CMK (cell line): ENCODE measurements around the gene MYOCD.

Source experiments
- DNase-seq: peaks from one replicate; pipeline ENCODE4 v3.0.0-alpha.2; 2010; ENCODE audit warnings: low read depth

Gene MYOCD

DNA sequence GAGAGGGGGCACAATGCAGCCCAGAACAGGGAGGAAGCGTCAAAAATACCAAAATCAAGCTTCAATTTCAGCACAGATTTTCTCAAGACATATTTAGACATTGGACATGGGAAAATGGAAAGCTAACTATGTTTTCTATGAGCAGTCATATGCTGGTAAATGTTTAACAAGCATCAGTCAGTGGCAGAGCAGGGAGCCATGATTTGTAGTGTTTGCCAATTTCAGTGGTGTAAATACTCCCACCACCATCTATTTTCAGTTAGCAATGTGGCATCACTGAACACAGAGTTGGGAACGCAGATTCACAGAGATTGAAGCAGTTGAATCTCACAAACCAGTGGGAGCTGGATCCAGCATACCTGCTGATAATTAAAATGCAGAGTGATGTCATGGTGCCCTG, 24.6 kb upstream of the MYOCD start:
- no peak for DNase-seq

DNA sequence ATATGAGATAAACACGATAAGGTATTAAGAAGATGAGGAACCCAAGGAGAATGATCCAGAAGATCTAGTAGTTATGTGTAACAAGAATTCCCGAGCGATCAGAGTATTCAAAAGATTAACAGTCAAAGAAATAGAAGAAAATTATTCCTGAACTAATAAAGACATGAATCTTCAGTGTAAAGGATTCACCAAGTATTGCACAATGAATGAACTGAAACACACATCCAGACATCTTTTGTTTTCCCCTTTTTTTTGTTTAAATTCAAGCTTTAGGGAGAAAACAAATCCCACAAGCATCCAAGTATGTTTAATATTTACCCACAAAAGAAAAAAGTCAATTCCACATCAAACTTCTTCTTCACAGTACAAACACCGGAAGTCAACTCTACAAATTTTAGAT, 23.7 kb upstream of the MYOCD start:
- DNase-seq, result no peak

DNA sequence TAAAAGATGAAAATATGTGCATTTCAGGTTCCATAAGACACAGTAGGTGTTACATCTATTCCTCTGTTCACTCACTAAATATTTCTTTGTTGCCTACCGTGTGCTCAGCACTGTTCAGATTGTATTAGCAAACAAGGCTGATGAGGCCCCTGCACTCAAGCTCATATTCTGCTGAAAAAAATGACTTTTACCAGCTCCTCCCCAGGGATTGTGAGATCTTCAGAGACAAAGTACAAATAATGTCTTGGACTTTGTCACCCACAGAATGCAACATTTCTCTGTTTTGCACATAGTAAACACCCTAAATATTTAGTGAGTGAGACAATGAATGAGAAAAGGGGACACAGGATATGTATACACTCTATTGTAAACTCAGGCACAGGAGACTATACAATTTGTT, 21.9 kb upstream of the MYOCD start:
- no peak for DNase-seq

DNA sequence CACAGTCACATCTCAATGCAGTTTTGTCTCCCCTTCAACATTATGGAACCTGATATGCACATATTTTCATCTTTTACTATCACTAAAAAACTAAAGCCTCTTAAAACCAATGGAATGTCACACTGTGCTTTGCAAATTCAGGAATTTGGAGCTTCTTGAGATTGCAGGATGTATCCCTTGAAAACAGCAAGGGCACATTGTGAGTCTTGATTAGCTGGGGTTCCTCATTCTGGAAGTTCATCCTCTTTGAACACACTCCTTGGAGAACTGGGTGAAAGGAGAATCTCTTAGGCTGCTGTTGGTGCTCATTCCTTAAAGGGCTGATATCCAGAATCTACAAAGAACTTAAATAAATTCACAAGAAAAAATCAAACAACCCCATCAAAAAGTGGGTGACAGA, 21.1 kb upstream of the MYOCD start:
- no peak for DNase-seq

DNA sequence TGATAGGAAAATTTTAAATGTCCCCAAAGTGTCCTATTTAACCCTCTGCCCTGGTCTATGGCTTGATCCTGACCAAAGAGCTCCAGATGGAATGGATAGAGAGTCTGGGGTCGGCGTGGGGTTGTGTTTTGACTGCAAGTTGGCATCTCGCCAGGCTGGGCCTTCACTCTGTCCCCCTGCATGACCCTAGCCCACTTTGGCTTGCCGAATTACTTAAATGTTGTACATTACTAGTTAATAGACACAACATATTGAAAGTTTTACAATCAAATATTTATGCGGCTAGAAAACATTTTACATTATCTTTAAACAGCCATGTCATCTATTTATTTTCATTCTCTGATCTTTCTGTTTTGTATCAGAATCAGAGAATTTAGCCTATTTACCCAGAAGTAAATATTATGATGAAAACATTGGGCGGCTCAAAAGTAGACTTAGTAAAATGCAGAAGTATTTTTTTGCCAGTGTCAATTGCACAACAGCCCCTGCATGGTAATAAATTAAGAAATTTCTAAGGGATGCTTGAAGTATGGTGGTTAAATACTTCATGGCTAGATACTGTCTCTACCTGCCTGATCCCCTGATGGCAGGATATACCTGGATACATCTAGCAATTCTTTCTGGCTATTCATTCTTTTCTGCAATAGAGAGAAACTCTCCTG, 18.8 kb upstream of the MYOCD start:
- DNase-seq, result no peak

DNA sequence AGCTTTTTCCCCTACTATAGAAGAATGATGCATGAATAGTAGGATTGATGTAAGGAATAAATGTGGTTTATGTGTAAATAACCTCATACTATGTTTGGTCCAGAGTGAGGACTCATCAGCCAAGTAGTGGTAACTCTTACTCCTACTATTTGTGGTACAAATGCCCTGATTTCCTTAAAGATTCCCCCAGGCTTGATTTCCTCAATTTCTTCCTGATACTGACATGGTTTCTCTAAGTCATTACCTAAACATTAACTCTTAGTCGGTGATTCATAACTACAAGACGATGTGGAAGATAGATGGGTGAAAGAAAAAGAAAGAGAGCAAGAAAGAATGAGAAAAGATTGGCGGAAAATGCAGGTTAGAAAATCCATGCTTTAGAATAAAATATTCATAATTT, 17.2 kb upstream of the MYOCD start:
- DNase-seq, result no peak

DNA sequence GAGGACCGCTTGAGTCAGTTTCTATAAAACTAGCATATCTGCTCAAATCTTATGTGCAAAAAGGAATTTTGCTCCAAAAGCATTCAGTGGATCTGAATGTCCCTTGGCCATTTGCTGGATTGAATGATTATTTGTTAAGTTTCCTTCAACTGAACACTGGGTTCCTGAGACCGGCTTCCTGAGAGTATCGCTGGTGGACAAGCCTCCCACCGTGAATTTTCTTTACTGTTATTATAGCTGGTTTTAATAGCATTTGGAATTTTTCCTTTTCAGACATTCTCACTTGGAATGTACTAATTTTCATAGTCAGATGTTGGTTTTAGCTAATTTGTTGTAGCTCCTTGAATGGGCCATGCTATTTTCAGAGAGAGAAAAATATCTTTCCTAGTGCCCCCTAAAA, 9.8 kb upstream of the MYOCD start:
- no peak for DNase-seq

DNA sequence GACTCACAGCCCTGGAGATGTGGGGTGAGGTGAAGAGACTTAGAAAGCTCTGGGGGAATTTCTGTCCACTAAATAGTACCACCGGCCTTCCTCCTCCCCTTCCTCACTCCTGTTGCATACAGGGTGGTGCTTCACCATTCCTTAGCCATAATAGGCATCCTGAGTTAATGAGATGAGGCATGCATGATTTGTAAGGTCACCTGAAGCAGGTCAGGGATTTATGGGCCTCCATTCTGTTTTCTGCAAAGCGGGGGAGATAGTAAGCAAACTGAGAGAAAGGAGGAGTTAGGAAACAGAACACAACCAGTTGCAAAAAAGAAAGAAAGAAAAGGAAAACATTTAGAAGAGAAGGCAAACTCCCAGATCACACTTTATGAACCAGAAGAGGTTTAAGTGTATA, 9.3 kb upstream of the MYOCD start:
- no peak for DNase-seq

DNA sequence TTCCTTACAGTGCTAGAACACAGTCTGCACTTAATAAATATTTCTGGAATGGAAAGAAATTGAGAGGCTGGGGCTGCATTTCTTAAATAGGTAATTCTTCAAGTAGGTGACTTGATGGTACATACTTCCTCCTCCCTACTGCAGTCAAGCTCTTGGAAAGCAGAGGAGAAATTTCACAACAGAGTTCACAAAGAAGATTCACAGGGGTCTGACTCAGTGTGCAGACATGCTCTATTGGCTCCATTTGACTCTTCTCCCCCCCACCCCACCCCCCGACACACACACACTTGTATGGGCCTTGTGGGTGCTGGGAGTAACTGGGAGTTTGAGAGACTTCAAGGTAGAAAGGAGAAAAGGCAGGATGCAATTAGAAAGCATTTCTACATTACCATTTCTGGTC, 6.2 kb upstream of the MYOCD start:
- DNase-seq, result no peak

DNA sequence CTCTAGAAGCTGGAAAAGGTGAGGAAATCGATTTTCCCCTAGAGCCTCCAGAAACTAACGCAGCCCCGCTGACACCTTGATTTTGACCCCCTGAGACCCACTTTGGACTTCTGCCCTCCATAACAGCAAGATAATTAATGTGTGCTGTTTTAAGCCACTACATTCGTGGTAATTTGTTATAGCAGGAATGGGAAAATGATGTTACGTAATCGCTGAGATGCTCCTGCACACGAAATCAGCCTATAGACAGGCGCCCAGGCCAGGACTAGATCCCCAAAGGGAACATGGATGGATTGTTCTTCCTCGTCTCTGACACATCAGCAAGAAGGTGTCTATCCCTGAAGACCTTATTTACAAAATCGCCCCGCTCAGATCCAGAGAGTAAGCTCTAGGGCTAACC, 1.4 kb upstream of the MYOCD start:
- no peak for DNase-seq

DNA sequence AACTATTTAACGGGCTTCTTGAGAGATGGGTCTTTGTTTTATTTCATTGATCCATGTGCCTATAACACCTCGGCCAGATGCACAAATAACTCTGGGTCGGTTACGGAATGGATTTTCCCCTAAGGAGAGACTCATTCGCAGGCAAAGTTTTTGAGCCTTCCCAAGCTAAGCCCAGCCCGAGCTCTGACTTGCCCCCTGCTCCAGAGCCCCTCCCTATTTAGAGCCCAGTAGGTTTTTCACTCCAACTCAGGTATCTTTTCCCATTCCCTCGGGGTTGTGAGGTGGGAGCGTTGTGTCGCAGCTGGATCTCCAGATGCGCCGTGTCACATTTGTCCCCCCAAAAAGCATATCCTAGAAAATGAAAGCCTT, 812 bp upstream of the MYOCD start:
- DNase-seq, result no peak

DNA sequence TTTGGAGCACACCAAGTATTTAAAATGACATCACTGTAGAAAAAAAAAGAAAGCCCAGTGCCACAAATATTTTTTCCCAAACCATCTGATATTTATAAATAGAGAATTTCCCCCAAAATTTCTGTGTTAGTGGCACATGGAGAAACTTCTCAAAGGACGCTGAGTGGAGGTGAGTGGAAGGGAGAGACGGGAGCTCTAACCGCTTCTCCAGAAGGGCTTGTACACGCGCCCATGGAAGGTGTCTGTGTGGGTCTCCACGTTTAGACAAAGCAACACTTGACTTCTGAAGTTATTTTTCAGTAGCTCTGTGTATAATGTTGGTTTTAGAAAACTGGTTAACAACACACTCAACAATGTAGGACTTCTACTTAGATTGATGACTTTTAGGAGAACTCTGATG, 1.0 kb downstream of the MYOCD start:
- DNase-seq, result no peak

DNA sequence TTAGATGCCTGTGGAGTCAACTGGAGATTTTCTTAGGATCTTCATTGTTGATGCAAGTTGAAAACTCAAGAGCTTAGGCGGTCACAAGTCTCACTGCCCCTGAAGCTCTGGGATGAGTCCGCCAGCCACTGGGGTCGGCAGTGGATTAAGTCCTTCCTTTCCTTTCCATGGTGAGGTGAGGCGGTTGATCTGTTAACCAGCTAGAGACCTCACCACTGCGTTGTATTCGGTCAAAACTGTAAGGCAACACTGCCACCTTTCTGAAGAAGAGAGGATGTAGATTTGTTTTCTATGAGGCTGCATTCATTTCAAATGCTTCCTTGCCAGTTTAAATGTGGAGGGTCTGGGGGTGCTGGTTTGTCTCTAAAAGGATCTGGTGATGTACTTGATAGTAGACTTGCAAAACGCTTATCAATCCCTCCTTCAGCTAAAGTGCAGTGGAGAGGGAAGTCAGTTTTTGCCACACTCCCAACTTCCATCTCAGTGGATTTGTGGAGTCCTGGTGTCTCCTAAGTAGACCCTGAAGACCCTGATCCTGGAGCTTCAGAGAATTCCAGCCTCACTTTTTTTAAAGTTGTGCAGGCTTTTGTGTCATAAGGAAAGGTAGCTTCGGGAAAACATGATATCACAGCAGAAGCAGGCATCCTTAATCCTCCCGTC, 1.7 kb downstream of the MYOCD start:
- no peak for DNase-seq

DNA sequence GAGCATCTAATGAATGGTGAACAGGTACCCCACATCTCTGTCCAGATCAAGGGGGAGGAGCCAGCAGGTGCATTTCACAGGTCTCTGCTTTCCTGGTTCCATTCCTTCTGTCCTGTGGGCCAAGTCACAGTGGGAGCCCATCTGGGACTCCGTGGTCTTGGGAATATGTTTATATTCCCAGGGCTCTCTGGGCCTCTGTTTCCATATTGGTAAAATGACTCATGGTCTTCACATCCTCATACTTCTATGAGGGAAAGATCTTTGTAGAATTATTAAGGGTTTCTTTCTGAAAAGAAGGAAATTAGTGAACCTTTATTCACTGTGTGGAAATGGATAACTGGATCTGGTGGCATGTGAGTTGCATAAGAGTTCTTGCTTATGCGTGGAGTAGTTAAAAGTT, 6.2 kb downstream of the MYOCD start:
- no peak for DNase-seq

DNA sequence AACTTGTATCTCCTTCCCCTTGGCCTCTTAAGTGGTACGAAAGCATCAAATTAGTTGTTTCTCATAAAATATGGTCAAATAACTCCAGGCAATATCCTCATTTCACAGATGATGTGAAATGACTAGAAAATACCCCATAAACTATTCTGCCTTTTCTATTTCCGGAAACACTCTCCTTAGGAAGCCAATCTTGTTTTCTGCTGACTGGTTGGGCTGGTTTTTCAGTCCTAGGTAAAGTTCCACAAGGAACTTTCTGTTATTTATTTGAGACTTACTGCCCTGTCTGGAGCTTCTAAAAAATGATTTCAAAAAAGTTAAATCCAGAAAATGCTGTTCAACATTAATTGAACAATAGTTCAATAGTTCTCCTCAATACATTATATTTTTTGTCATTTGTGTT, 7.3 kb downstream of the MYOCD start:
- no peak for DNase-seq

DNA sequence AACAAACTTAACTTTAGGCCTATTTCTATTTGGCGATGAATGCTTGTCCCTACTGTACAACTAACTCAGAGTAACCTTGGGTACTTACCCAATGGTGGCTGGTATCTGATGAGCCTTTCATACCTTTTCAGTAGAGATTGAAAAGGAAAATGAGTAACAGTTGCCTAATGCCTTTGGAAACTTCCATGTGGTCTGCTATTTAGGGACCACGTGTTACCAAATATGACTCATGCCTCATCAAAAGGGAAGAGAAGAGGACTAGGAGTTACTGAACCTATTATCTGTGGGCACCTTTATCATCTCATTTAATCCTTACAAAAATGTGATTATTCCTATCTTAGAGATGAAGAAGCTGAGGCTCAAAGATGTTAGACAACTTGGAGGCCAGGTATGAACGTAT, 8.1 kb downstream of the MYOCD start:
- DNase-seq, result no peak

DNA sequence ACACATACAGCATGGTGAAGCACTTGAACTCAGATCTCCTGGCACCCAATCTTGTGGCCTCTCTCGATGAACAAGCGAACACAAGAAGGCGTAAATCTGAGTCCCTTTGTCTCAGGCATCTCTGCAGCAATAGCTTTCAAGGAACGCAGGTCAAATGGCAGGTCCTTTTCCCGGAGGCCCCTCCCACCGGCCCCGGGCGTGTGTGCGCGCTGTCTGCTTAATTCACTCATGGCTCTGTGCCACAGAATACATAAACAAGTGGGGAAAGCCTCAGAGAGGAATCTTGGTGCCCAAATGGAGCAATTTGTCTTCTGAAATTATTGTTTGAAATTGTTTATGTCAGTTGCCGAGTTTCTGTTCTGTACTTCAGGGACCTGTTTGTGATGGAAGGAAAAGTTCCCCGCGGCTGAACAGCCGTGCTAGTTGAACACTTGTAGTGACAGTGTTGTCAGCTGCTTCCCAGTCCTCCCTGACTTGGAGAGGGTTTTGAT, 14.8 kb downstream of the MYOCD start:
- DNase-seq, result no peak

DNA sequence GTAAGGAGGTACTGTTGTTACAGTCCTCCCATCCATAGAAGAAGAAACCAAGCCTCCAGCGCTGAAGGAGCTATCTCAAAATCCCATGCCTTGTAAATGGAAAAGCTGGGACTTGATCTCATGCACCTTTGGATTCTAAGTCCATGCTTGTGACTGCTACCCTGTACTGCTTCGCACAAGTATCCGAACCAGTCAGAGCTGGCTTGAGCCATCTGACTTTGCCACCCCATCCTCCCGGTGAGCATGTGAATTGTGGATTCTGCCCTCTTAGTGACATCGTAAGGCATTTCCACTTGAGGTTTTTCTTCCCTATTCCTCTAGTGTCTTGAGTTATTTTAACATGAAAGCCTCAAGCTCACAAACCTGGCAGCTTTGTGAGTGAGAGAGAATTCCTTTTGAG, 15.3 kb downstream of the MYOCD start:
- DNase-seq, result no peak

DNA sequence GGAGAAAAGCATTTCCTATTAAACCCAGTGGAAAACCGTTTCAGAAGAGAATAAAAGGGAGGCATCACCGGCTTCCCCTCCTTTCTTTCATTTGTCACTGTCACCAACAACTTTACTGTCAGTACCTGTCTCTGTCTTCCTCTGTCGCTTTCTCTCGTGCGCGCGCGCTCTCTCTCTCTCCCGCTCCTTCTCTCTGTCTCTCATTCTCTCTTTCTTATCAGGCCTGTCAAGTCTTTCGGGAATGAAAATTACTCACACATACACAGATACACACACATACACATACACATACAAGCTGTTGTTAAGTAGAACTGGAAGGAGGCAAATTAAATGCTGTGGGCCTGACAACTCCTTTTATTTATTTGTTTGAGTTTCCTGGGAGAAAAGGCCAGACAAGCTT, 17.6 kb downstream of the MYOCD start:
- DNase-seq, result no peak

DNA sequence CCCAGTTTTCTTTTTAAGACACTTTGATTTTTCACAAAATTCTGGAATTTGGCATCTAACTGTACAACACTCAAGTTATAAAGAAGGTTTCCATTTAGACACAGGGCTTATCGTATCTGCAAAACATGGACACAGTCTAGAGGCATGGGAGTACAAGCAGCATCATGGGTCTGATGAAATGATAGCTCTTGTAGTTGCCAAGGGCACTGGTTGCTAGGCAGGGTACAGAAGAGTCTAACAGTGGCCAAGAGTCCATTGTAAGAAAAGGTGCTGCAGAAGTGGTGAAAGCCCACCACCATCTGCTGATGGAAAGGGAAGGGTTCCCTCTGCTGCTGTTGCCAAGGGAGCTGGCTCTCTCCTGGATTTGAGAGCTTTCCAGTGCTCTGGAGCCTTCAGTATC, 20.8 kb downstream of the MYOCD start:
- DNase-seq, result no peak

DNA sequence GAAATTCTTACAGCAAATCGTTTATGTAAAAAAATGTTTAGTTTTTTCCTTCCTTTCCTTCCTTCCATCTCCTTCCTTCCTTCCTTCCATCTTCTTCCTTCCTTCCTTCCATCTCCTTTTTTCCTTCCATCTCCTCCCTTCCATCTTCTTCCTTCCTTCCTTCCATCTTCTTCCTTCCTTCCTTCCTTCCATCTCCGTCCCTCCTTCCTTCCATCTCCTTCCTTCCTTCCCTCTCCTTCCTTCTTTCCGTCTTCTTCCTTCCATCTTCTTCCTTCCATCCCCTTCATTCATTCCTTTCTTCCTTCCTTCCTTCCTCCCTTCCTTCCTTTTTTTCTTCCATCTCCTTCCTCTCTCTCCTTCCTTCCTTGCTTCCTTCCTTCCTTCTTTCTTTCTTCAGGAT, 22.7 kb downstream of the MYOCD start:
- DNase-seq, result no peak

DNA sequence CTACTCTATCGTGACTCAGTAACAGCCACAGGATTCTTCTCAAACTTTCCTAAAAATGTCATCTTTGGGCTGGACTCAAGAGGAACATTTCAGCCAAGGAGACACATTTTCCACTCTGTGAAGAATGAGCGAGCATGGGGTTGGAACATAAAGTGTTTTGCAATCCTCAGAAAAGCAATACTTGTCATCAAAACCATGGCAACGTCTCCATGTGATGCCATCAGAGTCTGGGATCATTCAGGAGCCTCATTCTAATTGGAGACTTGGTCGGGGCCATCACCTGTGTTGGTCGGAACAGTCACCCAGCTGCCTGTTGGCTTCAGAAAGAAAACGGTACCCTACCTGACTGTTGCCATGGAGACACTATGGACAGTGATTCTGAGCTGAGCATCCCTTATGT, 25.5 kb downstream of the MYOCD start:
- no peak for DNase-seq

DNA sequence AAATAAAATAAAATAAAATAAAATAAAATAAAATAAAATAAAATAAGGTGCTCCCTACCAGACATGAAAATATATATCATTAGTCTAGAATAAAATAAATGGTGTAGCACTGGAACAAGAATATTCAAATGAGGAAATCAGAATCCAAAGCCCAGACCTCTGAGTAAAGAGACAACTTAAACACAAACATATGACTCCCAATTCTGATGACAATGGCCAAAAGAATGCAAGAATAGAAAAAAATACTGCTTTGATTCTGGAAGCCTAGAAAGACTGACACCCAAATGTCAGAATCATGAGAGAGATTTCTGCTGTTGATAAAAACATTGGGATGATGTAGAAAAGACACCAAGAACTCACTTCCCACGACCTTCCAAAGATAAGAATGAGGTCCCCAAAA, 27.9 kb downstream of the MYOCD start:
- DNase-seq, result no peak

DNA sequence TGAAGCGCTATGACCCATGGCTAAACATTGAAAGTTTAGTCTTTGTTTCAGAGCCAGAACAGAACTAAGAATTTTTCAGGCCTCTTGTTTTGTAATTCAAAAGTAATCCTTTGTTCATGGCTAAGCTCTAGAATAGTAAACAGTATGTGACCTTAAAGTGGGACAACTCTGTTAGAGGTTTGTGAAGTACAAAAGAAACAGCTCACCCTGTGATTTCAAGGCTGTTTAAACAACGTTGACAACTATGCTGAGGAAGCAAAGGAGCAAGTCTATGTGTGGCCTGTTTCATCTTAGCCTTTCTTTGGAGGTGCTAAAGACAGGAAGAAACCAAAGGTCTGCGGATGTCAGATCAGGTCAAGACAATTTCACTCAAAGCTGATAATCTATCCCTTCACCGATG, 40.4 kb downstream of the MYOCD start:
- no peak for DNase-seq
